ENCODE data around the gene RGCC. TPM values are rescaled to one million over a fixed set of nuclear protein-coding genes. Genes with fewer than 3 reads are reported as not detected.
"Not testable (repeated sequence)": the region's sequence is repeated elsewhere in the genome, so short reads cannot be mapped to it uniquely, and the experiment has no call there.

The RGCC gene
- total RNA-seq, 2 experiments from 2014 or later: 23.8 to 23.9 TPM

DNA sequence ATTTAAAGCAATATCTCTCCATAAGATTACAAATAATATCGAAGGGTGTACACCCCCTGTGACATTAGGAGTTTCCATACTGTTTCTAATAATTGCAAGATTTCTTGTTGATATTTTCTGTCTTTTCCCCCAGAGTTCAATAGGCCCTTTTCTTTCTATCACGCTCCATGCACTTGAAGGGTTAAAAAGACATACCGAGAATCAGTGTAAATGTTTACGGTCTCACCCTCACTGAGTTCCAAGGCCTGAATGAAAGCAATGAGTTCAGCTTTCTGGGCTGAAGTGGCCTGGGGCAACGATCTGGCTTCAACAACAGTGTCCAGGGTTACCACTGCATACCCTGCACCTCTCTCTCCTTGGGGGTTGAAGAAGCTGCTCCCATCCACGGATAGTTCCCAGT, 36.0 kb upstream of the RGCC start:
- H3K4me1 Mint-ChIP-seq (ENCODE audit: low read depth); POLR2A ChIA-PET; DNase-seq; H3K27me3 Mint-ChIP-seq (ENCODE audit: low read depth); H3K4me3 Mint-ChIP-seq; ATAC-seq; H3K27ac Mint-ChIP-seq; H3K9me3 Mint-ChIP-seq (ENCODE audit: insufficient read depth); H3K36me3 Mint-ChIP-seq (ENCODE audit: low read depth): not testable (repeated sequence)
- CTCF ChIA-PET: interaction anchor here (1.9 kb wide), 1 partner anchor 232 kb away, joined by 5 read pairs; no protein-coding TSS in a partner anchor

DNA sequence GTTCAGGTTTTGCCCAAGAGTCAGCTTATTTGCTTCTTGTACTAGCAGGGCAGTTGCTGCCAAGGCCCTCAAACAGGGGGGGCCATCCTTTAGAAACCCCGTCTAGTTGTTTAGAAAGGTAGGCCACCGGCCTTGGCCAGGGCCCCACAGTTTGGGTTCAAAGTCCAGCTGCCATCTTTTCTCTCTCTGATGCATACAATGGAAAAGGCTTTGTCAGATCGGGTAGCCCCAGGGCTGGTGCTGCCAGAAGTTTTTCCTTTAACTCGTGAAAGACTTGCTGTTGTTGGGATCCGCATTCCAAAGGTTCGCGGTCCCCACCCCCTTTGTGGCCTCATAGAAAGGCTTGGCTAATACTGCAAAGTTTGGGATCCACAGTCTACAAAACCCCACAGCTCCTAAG, 35.4 kb upstream of the RGCC start:
- not testable (repeated sequence) for H3K36me3 Mint-ChIP-seq (ENCODE audit: low read depth)

DNA sequence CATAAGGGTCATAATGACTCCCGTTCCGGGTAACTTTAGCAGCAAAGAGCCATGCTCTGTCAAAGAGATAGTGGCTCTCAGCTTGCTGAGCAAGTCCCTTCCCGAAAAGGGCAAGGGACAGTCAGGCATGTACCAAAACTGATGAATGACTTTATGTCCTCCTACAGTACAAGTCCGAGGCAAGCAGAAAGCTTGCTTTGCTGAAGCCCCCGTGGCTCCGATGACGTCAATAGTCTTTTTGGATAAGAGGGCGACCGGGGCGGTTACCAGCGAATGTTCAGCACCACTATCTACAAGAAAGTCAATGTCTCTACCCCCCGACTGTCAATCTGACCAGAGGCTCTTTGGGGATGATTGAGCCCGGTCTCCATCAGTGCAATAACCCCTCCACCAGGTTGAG, 34.1 kb upstream of the RGCC start:
- H3K4me3 Mint-ChIP-seq; H3K27me3 Mint-ChIP-seq (ENCODE audit: low read depth); POLR2A ChIA-PET; H3K4me1 Mint-ChIP-seq (ENCODE audit: low read depth); H3K9me3 Mint-ChIP-seq (ENCODE audit: insufficient read depth); H3K36me3 Mint-ChIP-seq (ENCODE audit: low read depth); H3K27ac Mint-ChIP-seq; DNase-seq; ATAC-seq: not testable (repeated sequence)
- CTCF ChIA-PET: interaction anchor here (1.0 to 1.9 kb wide), 2 partner anchors 36 to 230 kb away, joined by 3 to 5 read pairs; no protein-coding TSS in a partner anchor

More for the DNA sequence above, 35.4 kb upstream of the RGCC start:
- CTCF ChIA-PET: interaction anchor here (1.9 kb wide), 1 partner anchor 231 kb away, joined by 5 read pairs; no protein-coding TSS in a partner anchor
- H3K27ac Mint-ChIP-seq; H3K27me3 Mint-ChIP-seq (ENCODE audit: low read depth); DNase-seq; H3K4me1 Mint-ChIP-seq (ENCODE audit: low read depth); ATAC-seq; POLR2A ChIA-PET; H3K4me3 Mint-ChIP-seq; H3K9me3 Mint-ChIP-seq (ENCODE audit: insufficient read depth): not testable (repeated sequence)

DNA sequence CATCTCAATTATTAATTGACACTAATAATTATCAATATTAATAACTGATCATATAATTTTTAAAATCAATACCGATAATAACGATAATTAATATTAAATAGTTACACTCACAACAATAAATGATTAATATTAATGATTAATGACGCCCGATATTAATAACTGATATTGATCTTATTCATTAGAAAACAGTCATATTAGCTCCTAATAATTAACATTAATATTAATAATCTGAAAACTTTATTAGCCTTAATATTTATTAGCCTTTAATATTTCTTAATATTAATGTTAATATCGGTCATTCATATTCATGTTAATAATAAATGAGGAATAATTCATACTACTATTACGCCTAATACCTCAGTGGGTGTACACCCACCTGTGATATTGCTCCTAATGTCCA, 32.7 kb upstream of the RGCC start:
- H3K27me3 Mint-ChIP-seq (ENCODE audit: low read depth); DNase-seq; CTCF ChIA-PET; H3K9me3 Mint-ChIP-seq (ENCODE audit: insufficient read depth); H3K27ac Mint-ChIP-seq; ATAC-seq; H3K4me3 Mint-ChIP-seq; H3K36me3 Mint-ChIP-seq (ENCODE audit: low read depth); POLR2A ChIA-PET; H3K4me1 Mint-ChIP-seq (ENCODE audit: low read depth): not testable (repeated sequence)

DNA sequence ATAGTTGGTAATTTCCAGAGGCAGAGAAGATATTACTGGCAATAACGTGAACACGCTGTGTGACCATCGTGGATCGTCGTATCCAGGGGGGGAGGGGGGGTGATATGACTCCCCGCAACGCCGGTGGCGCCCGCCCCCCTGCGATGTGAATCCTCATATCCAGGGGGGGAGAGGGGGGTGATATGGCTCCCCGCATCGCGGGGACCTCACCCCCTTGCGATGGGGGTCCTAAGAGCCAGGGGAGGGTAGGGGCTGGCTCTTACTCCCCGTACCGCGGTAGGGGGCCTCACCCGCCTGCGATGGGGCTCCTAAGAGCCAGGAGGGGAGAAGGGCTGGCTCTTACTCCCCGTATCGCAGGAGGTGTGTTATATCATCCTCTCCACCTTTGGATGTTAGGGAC, 31.3 kb upstream of the RGCC start:
- no peaks in the 10 kb centered on the region for H3K27me3 Mint-ChIP-seq (ENCODE audit: low read depth)
- peak; percentile 42 for ATAC-seq
- H3K36me3 Mint-ChIP-seq (ENCODE audit: low read depth): no peaks in the 10 kb centered on the region
- no peaks in the 10 kb centered on the region for H3K4me1 Mint-ChIP-seq (ENCODE audit: low read depth)
- DNase-seq: peak; percentile 45
- ChIA-PET CTCF (no interaction called here), POLR2A (no interaction called here)
- no peaks in the 10 kb centered on the region for H3K9me3 Mint-ChIP-seq (ENCODE audit: insufficient read depth)
- no peak overlapping the region for H3K4me3 Mint-ChIP-seq
- no peak overlapping the region for H3K27ac Mint-ChIP-seq

DNA sequence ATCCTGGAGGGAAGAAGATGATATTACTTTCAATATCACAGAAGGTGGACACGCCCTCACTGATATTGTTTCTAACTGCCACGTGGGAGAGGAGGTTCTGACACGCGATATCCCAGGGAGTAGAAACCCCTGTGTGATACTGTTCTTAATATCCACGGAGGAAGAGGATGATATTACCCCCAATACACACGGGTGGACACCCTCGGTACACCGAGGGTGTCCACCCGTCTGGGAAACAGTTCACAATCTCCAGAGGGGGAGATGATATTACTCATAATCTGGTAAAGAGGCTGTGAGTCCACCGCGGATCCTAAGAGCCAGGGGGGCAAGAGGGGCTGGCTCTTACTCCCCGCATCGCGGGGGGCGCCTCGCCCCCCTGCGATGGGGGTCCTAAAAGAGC, 29.7 kb upstream of the RGCC start:
- CTCF ChIA-PET: no interaction called here
- H3K36me3 Mint-ChIP-seq (ENCODE audit: low read depth): no peaks in the 10 kb centered on the region
- H3K27ac Mint-ChIP-seq: no peak overlapping the region
- H3K9me3 Mint-ChIP-seq (ENCODE audit: insufficient read depth): no peaks in the 10 kb centered on the region
- peak; percentile 38 for DNase-seq
- no peaks in the 10 kb centered on the region for H3K27me3 Mint-ChIP-seq (ENCODE audit: low read depth)
- ATAC-seq: peak; percentile 39
- peak overlapping the region; percentile 57 for H3K4me3 Mint-ChIP-seq
- POLR2A ChIA-PET: no interaction called here
- no peaks in the 10 kb centered on the region for H3K4me1 Mint-ChIP-seq (ENCODE audit: low read depth)

DNA sequence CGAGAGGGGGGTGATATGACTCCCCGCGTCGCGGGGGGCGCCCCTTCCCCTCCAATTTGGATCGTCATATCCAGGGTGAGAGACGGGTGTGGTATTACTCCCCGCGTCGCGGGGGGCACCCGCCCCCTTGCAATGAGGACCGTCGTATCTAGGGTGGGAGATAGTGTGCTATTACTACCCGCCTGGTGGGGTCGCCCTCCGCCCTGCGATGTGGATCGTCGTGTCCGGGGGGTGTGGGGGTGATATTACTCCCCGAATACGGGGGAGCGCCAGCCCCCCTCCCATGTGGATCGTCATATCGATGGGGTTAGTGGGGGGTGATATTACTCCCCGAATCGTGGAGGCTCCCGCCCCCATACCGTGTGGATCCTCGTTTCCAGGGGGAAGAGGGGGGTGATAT, 29.2 kb upstream of the RGCC start:
- Mint-ChIP-seq H3K4me1 (ENCODE audit: low read depth) (no peaks in the 10 kb centered on the region), H3K27me3 (ENCODE audit: low read depth) (no peaks in the 10 kb centered on the region), H3K9me3 (ENCODE audit: insufficient read depth) (no peaks in the 10 kb centered on the region), H3K4me3 (peak overlapping the region; percentile 57), H3K36me3 (ENCODE audit: low read depth) (no peaks in the 10 kb centered on the region), H3K27ac (no peak overlapping the region)
- peak; percentile 79 for ATAC-seq
- DNase-seq: peak; percentile 63
- ChIA-PET POLR2A (no interaction called here), CTCF (interaction anchor here (0.6 kb wide), 1 partner anchor 220 kb away, joined by 3 read pairs; no protein-coding TSS in a partner anchor)

DNA sequence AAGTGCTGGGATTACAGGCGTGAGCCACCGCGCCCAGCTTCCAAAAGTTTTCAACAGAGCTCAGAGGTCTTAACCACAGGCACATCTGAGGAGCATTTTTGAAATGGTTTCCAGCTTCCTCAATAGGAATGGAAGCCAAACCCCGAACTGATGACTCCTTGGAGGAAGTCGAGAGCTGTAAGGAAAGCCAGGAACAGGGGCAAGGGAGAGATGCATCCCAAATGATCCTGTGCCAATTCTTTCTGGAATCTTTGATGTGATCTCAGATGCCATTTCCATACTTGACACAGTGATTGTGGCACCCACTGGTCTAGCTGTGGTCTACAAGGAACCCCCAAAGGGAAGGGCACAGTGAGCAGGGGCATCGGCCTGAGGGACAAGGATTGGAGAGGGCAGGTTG, 23.3 kb upstream of the RGCC start:
- POLR2A ChIA-PET; H3K4me3 Mint-ChIP-seq; DNase-seq; H3K27me3 Mint-ChIP-seq (ENCODE audit: low read depth); ATAC-seq; H3K9me3 Mint-ChIP-seq (ENCODE audit: insufficient read depth); H3K36me3 Mint-ChIP-seq (ENCODE audit: low read depth); H3K4me1 Mint-ChIP-seq (ENCODE audit: low read depth); H3K27ac Mint-ChIP-seq: not testable (repeated sequence)
- CTCF ChIA-PET: interaction anchor here (1.2 kb wide), 1 partner anchor 219 kb away, joined by 3 read pairs; no protein-coding TSS in a partner anchor

DNA sequence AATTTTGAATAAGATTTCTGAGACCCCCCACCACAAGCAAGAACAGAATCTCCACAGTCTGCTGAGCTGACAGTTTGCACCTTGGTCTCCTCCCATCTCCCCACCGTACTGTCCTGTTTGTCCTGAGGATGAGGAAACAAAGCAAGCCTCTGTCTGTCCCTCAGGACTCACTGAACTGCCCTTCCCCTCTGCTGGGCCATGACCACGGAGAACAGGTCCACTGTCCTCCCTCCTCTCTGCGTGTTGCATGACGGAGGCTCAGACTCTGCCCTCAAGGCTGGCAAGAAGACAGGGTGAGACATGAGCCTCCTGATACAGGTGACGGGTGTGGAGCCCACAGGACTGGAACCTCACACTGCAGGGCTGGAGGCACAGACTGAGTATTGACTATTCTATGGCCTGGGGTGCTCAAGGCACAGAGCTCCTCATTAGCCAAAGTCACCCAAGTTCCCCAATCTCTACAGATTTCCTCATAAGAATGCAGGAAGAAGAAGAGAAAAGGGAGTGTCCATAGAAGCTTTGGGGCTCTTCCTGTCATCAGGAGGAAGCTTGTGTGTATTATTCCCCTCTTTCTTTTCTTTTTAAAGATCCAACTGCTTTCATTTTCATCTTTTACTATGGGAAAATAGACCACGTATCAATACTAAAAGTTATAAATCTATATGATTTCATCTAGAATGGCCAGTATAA, 22.4 kb upstream of the RGCC start:
- POLR2A ChIA-PET: no interaction called here
- H3K36me3 Mint-ChIP-seq (ENCODE audit: low read depth): no peaks in the 10 kb centered on the region
- no peak overlapping the region for H3K4me3 Mint-ChIP-seq
- no peak overlapping the region for H3K27ac Mint-ChIP-seq
- no peaks in the 10 kb centered on the region for H3K9me3 Mint-ChIP-seq (ENCODE audit: insufficient read depth)
- DNase-seq (no peak), ATAC-seq (no peak)
- CTCF ChIA-PET: no interaction called here
- no peaks in the 10 kb centered on the region for H3K27me3 Mint-ChIP-seq (ENCODE audit: low read depth)
- H3K4me1 Mint-ChIP-seq (ENCODE audit: low read depth): no peaks in the 10 kb centered on the region

DNA sequence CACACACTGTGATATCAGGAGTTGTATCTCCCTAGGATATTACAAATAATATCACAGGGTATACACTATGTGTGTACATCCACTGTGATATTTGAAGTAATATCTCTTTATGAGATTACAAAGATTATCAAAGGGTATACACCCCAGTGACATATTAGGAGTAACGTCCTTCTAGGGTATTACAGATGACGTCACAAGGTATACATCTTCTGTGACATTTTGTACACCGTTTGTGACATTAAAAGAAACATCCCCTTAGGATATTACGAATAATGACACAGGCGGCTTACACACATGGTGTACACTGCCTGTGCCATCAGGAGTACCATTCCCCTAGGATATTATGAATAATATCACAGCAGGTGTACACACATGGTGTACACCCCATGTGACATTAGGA, 13.4 kb upstream of the RGCC start:
- Mint-ChIP-seq H3K4me1 (ENCODE audit: low read depth) (no peaks in the 10 kb centered on the region), H3K27ac (no peak overlapping the region), H3K36me3 (ENCODE audit: low read depth) (no peaks in the 10 kb centered on the region), H3K9me3 (ENCODE audit: insufficient read depth) (no peaks in the 10 kb centered on the region), H3K27me3 (ENCODE audit: low read depth) (no peaks in the 10 kb centered on the region), H3K4me3 (no peak overlapping the region)
- no peak for DNase-seq
- no peak for ATAC-seq
- POLR2A ChIA-PET: no interaction called here
- CTCF ChIA-PET: no interaction called here

DNA sequence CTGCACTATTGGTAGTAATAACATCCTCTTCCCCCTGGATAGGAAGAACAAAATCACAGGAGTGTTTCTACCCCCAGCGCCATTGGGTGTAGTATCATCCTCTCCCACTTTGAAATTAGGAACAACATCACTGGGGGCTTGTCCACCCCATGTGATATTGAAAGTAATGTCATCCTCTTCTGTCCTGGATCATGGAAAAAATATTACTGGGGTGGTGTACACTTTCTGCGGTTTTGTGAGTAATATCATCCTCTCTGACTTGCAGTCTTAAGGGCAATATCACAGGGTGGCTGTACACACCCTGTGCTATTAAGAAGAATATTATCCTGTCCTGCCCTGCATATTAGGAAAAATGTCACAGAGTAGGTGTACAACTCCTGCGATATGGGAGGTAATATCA, 4.9 kb upstream of the RGCC start:
- H3K27me3 Mint-ChIP-seq (ENCODE audit: low read depth): peaks cover 18% of the 10 kb centered on the region
- H3K36me3 Mint-ChIP-seq (ENCODE audit: low read depth): no peaks in the 10 kb centered on the region
- ChIA-PET CTCF (no interaction called here), POLR2A (no interaction called here)
- peaks cover 6% of the 10 kb centered on the region for H3K4me1 Mint-ChIP-seq (ENCODE audit: low read depth)
- no peaks in the 10 kb centered on the region for H3K9me3 Mint-ChIP-seq (ENCODE audit: insufficient read depth)
- H3K4me3 Mint-ChIP-seq: no peak overlapping the region
- no peak overlapping the region for H3K27ac Mint-ChIP-seq
- DNase-seq (no peak), ATAC-seq (no peak)

DNA sequence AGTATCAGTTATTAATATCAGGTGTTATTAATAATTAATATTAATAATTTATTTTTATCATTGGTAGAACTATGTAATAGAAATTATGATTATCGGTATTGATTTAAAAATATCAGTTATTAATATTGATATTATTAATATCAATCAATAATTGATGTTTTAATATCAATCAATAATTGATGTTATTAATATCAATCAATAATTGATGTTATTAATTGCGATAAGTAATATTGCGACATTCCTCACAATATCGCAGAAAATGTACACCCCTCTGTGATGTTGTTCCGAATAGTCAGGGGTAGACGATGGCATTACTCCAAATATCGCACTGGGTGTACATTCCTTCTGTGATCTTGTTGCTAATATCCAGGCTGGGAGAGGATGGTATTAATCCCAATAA, 3.7 kb upstream of the RGCC start:
- Mint-ChIP-seq H3K27ac (no peak overlapping the region), H3K4me1 (ENCODE audit: low read depth) (peaks cover 6% of the 10 kb centered on the region), H3K36me3 (ENCODE audit: low read depth) (no peaks in the 10 kb centered on the region), H3K27me3 (ENCODE audit: low read depth) (peaks cover 18% of the 10 kb centered on the region), H3K4me3 (no peak overlapping the region), H3K9me3 (ENCODE audit: insufficient read depth) (no peaks in the 10 kb centered on the region)
- ChIA-PET CTCF (no interaction called here), POLR2A (no interaction called here)
- no peak for DNase-seq
- ATAC-seq: no peak

DNA sequence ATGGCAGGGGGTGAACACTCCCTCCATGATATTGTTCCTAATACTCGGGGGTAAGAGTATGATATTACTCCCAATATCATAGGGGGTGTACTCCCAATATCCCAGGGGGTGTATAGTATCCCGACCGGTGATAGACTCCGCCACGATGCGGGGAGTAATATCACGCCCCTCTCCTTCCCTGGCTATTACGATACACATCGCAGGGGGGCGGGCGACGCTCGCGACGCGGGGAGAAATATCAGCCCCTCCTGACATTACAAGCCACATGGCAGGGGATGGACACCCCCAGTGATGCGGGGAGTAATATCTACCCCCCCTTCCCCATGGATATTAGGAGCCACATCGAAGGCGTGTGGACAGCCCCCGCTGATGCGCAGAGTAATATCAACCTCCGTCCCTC, 3.2 kb upstream of the RGCC start:
- ATAC-seq (no peak), DNase-seq (no peak)
- Mint-ChIP-seq H3K4me3 (no peak overlapping the region), H3K27ac (no peak overlapping the region), H3K27me3 (ENCODE audit: low read depth) (peaks cover 18% of the 10 kb centered on the region), H3K36me3 (ENCODE audit: low read depth) (no peaks in the 10 kb centered on the region), H3K4me1 (ENCODE audit: low read depth) (peaks cover 10% of the 10 kb centered on the region), H3K9me3 (ENCODE audit: insufficient read depth) (no peaks in the 10 kb centered on the region)
- POLR2A ChIA-PET: no interaction called here
- CTCF ChIA-PET: no interaction called here
